Tibial artery (tissue), 4 donors: ENCODE measurements around the gene OR9A4.

Source experiments
- DNase-seq, 2 donors: peaks; one replicate each; pipeline ENCODE4 v3.0.0-alpha.2; 2019
- H3K27ac ChIP-seq, 2 donors: fragments of 200-600 bp; sonication (generic) in 1 of 2; 1 replicate in 1 of 2; 2 replicates in 1 of 2; pipeline ENCODE4 v1.5.1; 2018 to 2019; ENCODE audit warnings: mild to moderate bottlenecking in 1 of 2
- H3K27me3 ChIP-seq, 2 donors: fragments of 200-600 bp; sonication (generic) in 1 of 2; one replicate each; pipeline versions ENCODE4 v1.5.1 to v1.6.0; 2016 to 2019
- H3K36me3 ChIP-seq, 3 donors: fragments of 200-600 bp; sonication (generic) in 2 of 3; one replicate each; pipeline ENCODE4 v1.5.1; 2016 to 2019; ENCODE audit warnings: mild to moderate bottlenecking in 2 of 3
- H3K4me1 ChIP-seq, 4 donors: fragments of 200-600 bp; sonication (generic) in 2 of 4; 1 replicate in 3 of 4; 2 replicates in 1 of 4; pipeline ENCODE4 v1.5.1; 2016 to 2019
- H3K4me3 ChIP-seq, 2 donors: fragments of 200-600 bp; sonication (generic) in 1 of 2; 1 replicate in 1 of 2; 2 replicates in 1 of 2; pipeline ENCODE4 v1.5.1; 2018 to 2019; ENCODE audit warnings: mild to moderate bottlenecking in 2 of 2
- H3K9me3 ChIP-seq, 3 donors: fragments of 200-600 bp; sonication (generic) in 1 of 3; one replicate each; pipeline ENCODE4 v1.5.1; 2016 to 2019
- CTCF ChIP-seq, 2 experiments: fragments of 200-600 bp in 1 of 2; fragments of 450-650 bp in 1 of 2; IDR thresholded peaks; one replicate each; pipeline ENCODE4 v1.5.1; 2017 to 2019; ENCODE audit warnings: antibody characterized with exemption in 2 of 2, mild to moderate bottlenecking in 1 of 2, moderate library complexity in 1 of 2
- intact Hi-C: fragments of 100-400 bp; cut with DNase I; formaldehyde crosslinking; loops from one replicate; pipeline ENCODE4 v1.15.0; 2023; ENCODE audit warnings: low total_unique reads

Gene OR9A4

DNA sequence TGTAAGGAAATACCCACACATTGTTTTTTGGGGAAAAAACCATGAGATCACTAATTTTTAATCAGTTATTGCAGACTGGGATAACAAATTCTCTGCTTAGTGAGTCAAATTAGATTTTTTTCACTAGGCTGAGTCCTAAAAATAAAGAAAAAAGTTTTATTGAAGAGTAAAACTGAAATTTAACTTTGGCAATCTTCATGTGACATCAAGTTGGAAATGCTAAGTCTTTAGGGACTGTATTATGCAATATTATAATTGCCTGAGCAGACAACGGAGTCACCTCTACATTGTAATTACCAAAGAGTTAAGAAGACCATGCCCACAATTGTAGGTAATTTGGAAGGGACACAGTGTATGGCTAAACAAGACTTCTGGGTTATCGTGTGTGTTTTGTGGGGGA, 32.8 kb downstream of the OR9A4 start:
- no peaks in the 10 kb centered on the region for H3K27me3 ChIP-seq

GRCh38 chr7:141949451-141949850, 33.3 kb downstream of the OR9A4 start:
- no peak for TF ChIP-seq CTCF (IDR thresholded peaks at IDR 0.05)
- no peak overlapping the region for H3K27ac ChIP-seq
- no peaks in the 10 kb centered on the region for H3K4me1 ChIP-seq
- no peaks in the 10 kb centered on the region for H3K9me3 ChIP-seq
- H3K27me3 ChIP-seq = no peaks in the 10 kb centered on the region
- intact Hi-C loops = no loop called here
- no peak for DNase-seq
- no peak overlapping the region for H3K4me3 ChIP-seq
- no peaks in the 10 kb centered on the region for H3K36me3 ChIP-seq

More for the DNA sequence above, 32.8 kb downstream of the OR9A4 start:
- Histone ChIP-seq H3K4me1 (no peaks in the 10 kb centered on the region), H3K9me3 (no peaks in the 10 kb centered on the region), H3K4me3 (no peak overlapping the region), H3K27ac (no peak overlapping the region), H3K36me3 (no peaks in the 10 kb centered on the region)
- no peak for TF ChIP-seq CTCF (IDR thresholded peaks at IDR 0.05)
- intact Hi-C loops = no loop called here
- no peak for DNase-seq

DNA sequence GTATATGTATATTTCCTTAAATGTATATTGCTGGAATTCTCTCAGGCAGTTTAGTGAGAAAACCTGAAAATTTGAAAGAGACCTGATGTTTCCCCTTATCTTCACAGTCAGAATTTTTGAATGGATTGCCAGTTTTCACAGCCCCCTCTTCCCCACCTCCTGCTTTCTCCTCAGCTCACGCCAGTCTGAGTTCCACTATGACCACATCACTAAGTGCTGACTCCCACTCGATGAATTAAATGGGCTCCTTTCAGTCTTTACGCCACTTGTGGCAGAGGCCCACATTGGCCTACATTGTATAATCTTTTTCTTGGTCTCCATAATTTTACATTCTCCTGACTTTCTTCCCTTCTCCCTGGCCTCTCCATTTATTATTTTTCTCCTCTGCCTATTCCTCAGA, 33.7 kb downstream of the OR9A4 start:
- no peak for TF ChIP-seq CTCF (IDR thresholded peaks at IDR 0.05)
- Histone ChIP-seq H3K4me3 (no peak overlapping the region), H3K27me3 (no peaks in the 10 kb centered on the region), H3K27ac (no peak overlapping the region), H3K36me3 (no peaks in the 10 kb centered on the region), H3K4me1 (no peaks in the 10 kb centered on the region), H3K9me3 (no peaks in the 10 kb centered on the region)
- DNase-seq = no peak
- intact Hi-C loops = no loop called here

DNA sequence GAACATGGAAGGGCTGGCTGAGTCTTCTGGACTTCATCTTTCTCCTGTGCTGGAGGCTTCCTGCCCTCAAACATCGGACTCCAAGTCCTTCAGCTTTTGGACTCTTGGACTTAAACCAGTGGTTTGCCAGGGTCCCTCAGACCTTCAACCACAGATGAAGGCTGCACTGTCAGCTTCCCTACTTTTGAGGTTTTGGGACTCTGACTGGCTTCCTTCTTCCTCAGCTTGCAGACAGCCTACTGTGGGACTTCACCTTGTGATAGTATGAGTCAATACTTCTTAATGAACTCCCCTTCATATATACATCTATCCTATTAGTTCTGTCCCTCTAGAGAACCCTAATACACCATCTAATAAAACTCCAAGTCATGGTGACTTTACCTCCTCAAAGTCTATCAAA, 34.6 kb downstream of the OR9A4 start:
- no peaks in the 10 kb centered on the region for H3K27me3 ChIP-seq
- TF ChIP-seq CTCF (IDR thresholded peaks at IDR 0.05) = no peak
- no peak for DNase-seq
- no peaks in the 10 kb centered on the region for H3K9me3 ChIP-seq
- no peaks in the 10 kb centered on the region for H3K36me3 ChIP-seq
- no peak overlapping the region for H3K4me3 ChIP-seq
- no peaks in the 10 kb centered on the region for H3K4me1 ChIP-seq
- intact Hi-C loops = no loop called here
- H3K27ac ChIP-seq = no peak overlapping the region

- Histone ChIP-seq H3K36me3 (no peaks in the 10 kb centered on the region), H3K27me3 (no peaks in the 10 kb centered on the region), H3K4me3 (no peak overlapping the region), H3K27ac (no peak overlapping the region), H3K4me1 (no peaks in the 10 kb centered on the region), H3K9me3 (no peaks in the 10 kb centered on the region)
- no peak for DNase-seq
- intact Hi-C loops = no loop called here
- no peak for TF ChIP-seq CTCF (IDR thresholded peaks at IDR 0.05)
Measured at GRCh38 chr7:141952461-141952860, 36.3 kb downstream of the OR9A4 start.

GRCh38 chr7:141954334-141954733, 38.1 kb downstream of the OR9A4 start:
- no peak overlapping the region for H3K4me3 ChIP-seq
- no peaks in the 10 kb centered on the region for H3K27me3 ChIP-seq
- TF ChIP-seq CTCF (IDR thresholded peaks at IDR 0.05) = no peak
- no peak for DNase-seq
- intact Hi-C loops = no loop called here
- no peaks in the 10 kb centered on the region for H3K9me3 ChIP-seq
- no peaks in the 10 kb centered on the region for H3K4me1 ChIP-seq
- no peak overlapping the region for H3K27ac ChIP-seq
- H3K36me3 ChIP-seq = no peaks in the 10 kb centered on the region
